ENCODE results near the gene PRR14.

Gene PRR14

GRCh38 chr16:30650369-30651123 lies at the start of gene PRR14:
PRR14 (plus strand) TSS chr16:30650960; CDS start chr16:30651646, 686 bp downstream.
- peak; percentile 100 for DNase-seq (ENCODE audit: low read depth in 2 of 2)
- TF ChIP-seq CTCF (IDR thresholded peaks at IDR 0.05; ENCODE audit: low read depth, low read length) = peak; percentile 22
- H3K4me3 ChIP-seq (replicated peaks in 1 of 2; ENCODE audit: low read depth in 2 of 2, low read length in 2 of 2) = peak within 1 kb of the TSS; percentile 84 to 86

GRCh38 chr16:30601966-30602365 lies 48.8 kb upstream of the PRR14 start:
- H3K4me3 ChIP-seq (replicated peaks in 1 of 2; ENCODE audit: low read depth in 2 of 2, low read length in 2 of 2) = no peak overlapping the region
- DNase-seq (ENCODE audit: low read depth in 2 of 2) = no peak
- TF ChIP-seq CTCF (IDR thresholded peaks at IDR 0.05; ENCODE audit: low read depth, low read length) = no peak

- DNase-seq (ENCODE audit: low read depth in 2 of 2) = peak; percentile 12 to 44
- TF ChIP-seq CTCF (IDR thresholded peaks at IDR 0.05; ENCODE audit: low read depth, low read length) = no peak
- H3K4me3 ChIP-seq (replicated peaks in 1 of 2; ENCODE audit: low read depth in 2 of 2, low read length in 2 of 2) = no peak overlapping the region
These were observed 48.0 kb upstream of the PRR14 start for GRCh38 chr16:30602616-30603277.

GRCh38 chr16:30603945-30604315 lies 46.8 kb upstream of the PRR14 start:
- DNase-seq (ENCODE audit: low read depth in 2 of 2) = no peak
- H3K4me3 ChIP-seq (replicated peaks in 1 of 2; ENCODE audit: low read depth in 2 of 2, low read length in 2 of 2) = no peak overlapping the region
- no peak for TF ChIP-seq CTCF (IDR thresholded peaks at IDR 0.05; ENCODE audit: low read depth, low read length)

GRCh38 chr16:30604316-30604947 lies 46.3 kb upstream of the PRR14 start:
- no peak overlapping the region for H3K4me3 ChIP-seq (replicated peaks in 1 of 2; ENCODE audit: low read depth in 2 of 2, low read length in 2 of 2)
- no peak for TF ChIP-seq CTCF (IDR thresholded peaks at IDR 0.05; ENCODE audit: low read depth, low read length)

GRCh38 chr16:30605158-30605557 lies 45.6 kb upstream of the PRR14 start:
- no peak for DNase-seq (ENCODE audit: low read depth in 2 of 2)

More at GRCh38 chr16:30604316-30604947, 46.3 kb upstream of the PRR14 start:
- no peak for DNase-seq (ENCODE audit: low read depth in 2 of 2)

More at GRCh38 chr16:30605158-30605557, 45.6 kb upstream of the PRR14 start:
- no peak overlapping the region for H3K4me3 ChIP-seq (replicated peaks in 1 of 2; ENCODE audit: low read depth in 2 of 2, low read length in 2 of 2)
- no peak for TF ChIP-seq CTCF (IDR thresholded peaks at IDR 0.05; ENCODE audit: low read depth, low read length)

All from cardiac fibroblast (primary cell).